ENCODE data around the gene GARNL3. TPM values are rescaled to one million over a fixed set of nuclear protein-coding genes. Genes with fewer than 3 reads are reported as not detected.

Gene GARNL3
- total RNA-seq, 1 donor from 2014 or later, result 21.4 TPM

DNA sequence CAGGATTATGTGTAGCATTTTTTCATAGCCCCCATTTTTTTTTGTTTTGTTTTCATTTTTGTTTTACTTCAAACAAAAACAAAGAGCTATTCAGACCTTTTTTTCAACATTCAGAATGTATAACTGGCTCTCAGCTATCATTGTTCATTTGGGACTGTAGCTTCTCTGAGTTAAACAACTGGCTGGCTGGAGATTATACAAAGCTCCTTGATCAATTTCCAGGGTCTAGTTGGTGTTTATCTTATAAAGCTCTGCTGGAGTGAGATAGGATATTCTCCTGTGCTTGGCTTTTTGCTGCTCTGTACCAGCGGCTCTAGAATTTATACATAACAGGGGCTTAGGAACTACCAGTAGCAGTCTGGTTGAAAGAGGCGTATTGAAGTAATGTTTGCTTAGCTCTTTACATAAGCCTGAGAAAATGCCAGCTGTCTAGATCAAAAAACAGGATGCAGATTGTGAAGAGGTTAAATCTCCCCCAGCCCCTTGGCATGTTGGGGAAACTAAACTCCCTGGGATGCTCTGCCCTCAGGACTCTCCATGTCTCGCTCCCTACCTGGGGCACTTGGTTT is 15.2 kb downstream of the GARNL3 start:
- peaks cover 11% of the 10 kb centered on the region for H3K9me3 Mint-ChIP-seq (ENCODE audit: low read depth)
- peaks cover 8% of the 10 kb centered on the region for H3K27me3 Mint-ChIP-seq

DNA sequence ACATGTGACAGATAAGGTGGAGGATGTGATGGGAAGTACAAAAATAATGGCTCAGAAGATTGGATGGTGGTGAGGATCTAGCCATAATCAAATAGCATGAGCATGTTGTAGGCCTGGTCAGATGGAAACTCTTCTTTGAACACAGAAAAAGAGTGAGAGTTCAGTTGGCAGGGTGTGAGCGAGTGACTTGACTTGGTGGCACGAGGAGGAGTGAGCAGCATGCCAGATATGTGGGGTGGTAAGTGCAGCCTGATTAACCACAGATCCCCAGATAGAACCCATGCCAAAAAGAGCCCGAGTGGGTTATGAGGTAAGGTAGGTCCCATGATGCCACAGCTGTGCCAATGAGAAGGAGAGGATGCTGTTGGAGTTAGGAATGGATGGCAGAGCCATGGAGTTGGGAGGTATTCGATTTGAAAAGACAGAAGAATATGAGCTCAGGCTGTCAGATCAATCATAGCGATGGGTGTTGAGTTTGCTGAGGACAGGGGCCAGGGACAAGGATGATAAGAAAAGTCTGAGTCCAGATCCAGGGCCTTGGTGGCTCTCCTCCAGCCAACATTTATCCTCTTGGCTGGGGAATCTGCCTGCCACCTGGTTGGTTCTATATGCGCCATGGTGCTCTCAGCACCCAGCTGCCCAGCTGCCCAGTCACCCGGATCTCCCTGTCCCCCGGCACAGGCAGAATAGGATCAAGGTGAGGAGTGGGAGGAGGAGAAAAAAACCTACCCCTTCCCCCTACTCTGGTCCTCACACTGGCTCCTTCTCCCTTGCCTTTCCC is 16.5 kb downstream of the GARNL3 start:
- H3K4me1 Mint-ChIP-seq (ENCODE audit: low read depth), result peaks cover 21% of the 10 kb centered on the region
- peaks cover 6% of the 10 kb centered on the region for H3K36me3 Mint-ChIP-seq (ENCODE audit: insufficient read depth)
- H3K27ac Mint-ChIP-seq, result peak overlapping the region; percentile 14
- peaks cover 5% of the 10 kb centered on the region for H3K27me3 Mint-ChIP-seq
- H3K9me3 Mint-ChIP-seq (ENCODE audit: low read depth), result peaks cover 11% of the 10 kb centered on the region
- no peak overlapping the region for H3K4me3 Mint-ChIP-seq (ENCODE audit: low read depth)
- no peak for DNase-seq (ENCODE audit: low spot score, unreplicated experiment)
- TF ChIP-seq, protein P1, sequence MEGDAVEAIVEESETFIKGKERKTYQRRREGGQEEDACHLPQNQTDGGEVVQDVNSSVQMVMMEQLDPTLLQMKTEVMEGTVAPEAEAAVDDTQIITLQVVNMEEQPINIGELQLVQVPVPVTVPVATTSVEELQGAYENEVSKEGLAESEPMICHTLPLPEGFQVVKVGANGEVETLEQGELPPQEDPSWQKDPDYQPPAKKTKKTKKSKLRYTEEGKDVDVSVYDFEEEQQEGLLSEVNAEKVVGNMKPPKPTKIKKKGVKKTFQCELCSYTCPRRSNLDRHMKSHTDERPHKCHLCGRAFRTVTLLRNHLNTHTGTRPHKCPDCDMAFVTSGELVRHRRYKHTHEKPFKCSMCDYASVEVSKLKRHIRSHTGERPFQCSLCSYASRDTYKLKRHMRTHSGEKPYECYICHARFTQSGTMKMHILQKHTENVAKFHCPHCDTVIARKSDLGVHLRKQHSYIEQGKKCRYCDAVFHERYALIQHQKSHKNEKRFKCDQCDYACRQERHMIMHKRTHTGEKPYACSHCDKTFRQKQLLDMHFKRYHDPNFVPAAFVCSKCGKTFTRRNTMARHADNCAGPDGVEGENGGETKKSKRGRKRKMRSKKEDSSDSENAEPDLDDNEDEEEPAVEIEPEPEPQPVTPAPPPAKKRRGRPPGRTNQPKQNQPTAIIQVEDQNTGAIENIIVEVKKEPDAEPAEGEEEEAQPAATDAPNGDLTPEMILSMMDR (IDR thresholded peaks at IDR 0.05; ENCODE audit: unreplicated experiment), result no peak

More for the DNA sequence above, 15.2 kb downstream of the GARNL3 start:
- Mint-ChIP-seq H3K27ac (peak overlapping the region; percentile 84), H3K4me3 (ENCODE audit: low read depth) (no peak overlapping the region), H3K36me3 (ENCODE audit: insufficient read depth) (peaks cover 7% of the 10 kb centered on the region), H3K4me1 (ENCODE audit: low read depth) (peaks cover 21% of the 10 kb centered on the region)
- TF ChIP-seq, protein P1 (IDR thresholded peaks at IDR 0.05; ENCODE audit: unreplicated experiment), result no peak
- no peak for DNase-seq (ENCODE audit: low spot score, unreplicated experiment)

DNA sequence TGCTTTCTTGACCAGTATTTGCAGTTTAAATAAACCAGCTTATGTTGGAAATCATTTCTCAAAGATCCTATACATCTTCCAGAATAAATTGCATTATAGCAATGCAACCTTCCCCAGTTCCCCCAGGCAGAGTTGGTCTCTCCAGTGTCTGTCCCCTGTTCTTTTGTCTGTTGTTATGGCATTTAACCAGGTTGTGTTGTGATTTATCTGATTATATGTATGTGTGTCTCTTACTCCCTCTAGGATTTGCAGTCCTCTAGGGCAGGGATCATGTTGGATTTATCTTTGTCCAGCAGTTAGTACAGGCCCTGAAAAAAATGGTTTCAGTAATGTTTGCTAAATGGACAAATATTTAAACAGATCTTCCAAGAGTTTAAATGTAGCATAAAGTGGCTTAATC is 17.3 kb downstream of the GARNL3 start:
- no peak for DNase-seq (ENCODE audit: low spot score, unreplicated experiment)

DNA sequence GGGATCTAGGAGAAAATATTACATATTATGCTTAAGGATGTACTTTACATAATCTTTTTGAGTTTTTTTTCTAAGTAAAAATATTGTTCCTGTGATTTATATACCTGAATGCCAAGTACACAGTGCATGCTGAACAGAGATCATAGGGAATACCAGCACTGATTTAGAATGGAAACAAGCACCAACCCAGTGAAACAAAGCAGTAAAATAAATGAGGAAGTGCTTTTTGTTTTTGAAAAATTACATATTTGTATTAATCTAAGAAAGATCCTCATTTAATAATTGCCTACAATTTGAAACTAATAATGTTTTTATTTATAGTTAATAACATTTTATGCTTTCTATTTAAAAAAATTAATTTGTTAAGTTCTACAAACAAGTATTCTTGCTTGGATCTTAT is 18.0 kb downstream of the GARNL3 start:
- peaks cover 5% of the 10 kb centered on the region for H3K36me3 Mint-ChIP-seq (ENCODE audit: insufficient read depth)
- no peak overlapping the region for H3K4me3 Mint-ChIP-seq (ENCODE audit: low read depth)
- DNase-seq (ENCODE audit: low spot score, unreplicated experiment), result no peak
- H3K4me1 Mint-ChIP-seq (ENCODE audit: low read depth), result peaks cover 22% of the 10 kb centered on the region
- TF ChIP-seq, protein P1 (IDR thresholded peaks at IDR 0.05; ENCODE audit: unreplicated experiment), result no peak
- H3K27me3 Mint-ChIP-seq, result peaks cover 3% of the 10 kb centered on the region
- H3K27ac Mint-ChIP-seq, result no peak overlapping the region
- H3K9me3 Mint-ChIP-seq (ENCODE audit: low read depth), result peaks cover 10% of the 10 kb centered on the region

More for the DNA sequence above, 17.3 kb downstream of the GARNL3 start:
- TF ChIP-seq, protein P1 (IDR thresholded peaks at IDR 0.05; ENCODE audit: unreplicated experiment), result no peak
- H3K27ac Mint-ChIP-seq, result no peak overlapping the region
- H3K27me3 Mint-ChIP-seq, result peaks cover 3% of the 10 kb centered on the region
- no peak overlapping the region for H3K4me3 Mint-ChIP-seq (ENCODE audit: low read depth)
- H3K9me3 Mint-ChIP-seq (ENCODE audit: low read depth), result peaks cover 11% of the 10 kb centered on the region
- peaks cover 6% of the 10 kb centered on the region for H3K36me3 Mint-ChIP-seq (ENCODE audit: insufficient read depth)
- peaks cover 22% of the 10 kb centered on the region for H3K4me1 Mint-ChIP-seq (ENCODE audit: low read depth)

DNA sequence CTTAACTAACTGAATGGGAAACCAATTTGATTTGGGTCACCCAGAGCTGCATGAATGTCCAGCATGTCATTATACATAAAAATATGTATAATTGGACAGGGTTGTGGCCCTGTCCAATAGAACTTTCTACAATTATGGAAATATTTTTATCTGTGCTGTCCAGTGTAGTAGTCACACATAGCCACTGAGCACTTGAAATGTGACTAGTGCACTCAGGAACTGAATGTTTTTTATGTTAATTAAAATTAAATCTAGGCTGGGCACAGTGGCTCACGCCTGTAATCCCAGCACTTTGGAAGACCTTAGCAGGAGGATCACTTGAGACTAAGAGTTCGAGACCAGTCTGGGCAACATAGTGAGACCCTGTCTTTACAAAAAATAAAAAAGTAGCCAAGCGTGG is 18.6 kb downstream of the GARNL3 start:
- TF ChIP-seq, protein P1 (IDR thresholded peaks at IDR 0.05; ENCODE audit: unreplicated experiment), result no peak
- no peak overlapping the region for H3K27ac Mint-ChIP-seq

More for the DNA sequence above, 18.6 kb downstream of the GARNL3 start:
- Mint-ChIP-seq H3K27me3 (peaks cover 3% of the 10 kb centered on the region), H3K36me3 (ENCODE audit: insufficient read depth) (peaks cover 4% of the 10 kb centered on the region), H3K4me1 (ENCODE audit: low read depth) (peaks cover 22% of the 10 kb centered on the region), H3K4me3 (ENCODE audit: low read depth) (no peak overlapping the region), H3K9me3 (ENCODE audit: low read depth) (peaks cover 8% of the 10 kb centered on the region)
- DNase-seq (ENCODE audit: low spot score, unreplicated experiment), result no peak

Measured in progenitor cell of endocrine pancreas (in vitro differentiated cells).